NCI-H345 (cell line): Measurements from ENCODE around the gene APH1A.
"Not testable (repeated sequence)": the region's sequence is repeated elsewhere in the genome, so short reads cannot be mapped to it uniquely, and the experiment has no call there.

Source experiments
- DNase-seq: peaks from one replicate; lab custom pipeline; 2025; lab: John Stamatoyannopoulos, UW

APH1A gene

DNA sequence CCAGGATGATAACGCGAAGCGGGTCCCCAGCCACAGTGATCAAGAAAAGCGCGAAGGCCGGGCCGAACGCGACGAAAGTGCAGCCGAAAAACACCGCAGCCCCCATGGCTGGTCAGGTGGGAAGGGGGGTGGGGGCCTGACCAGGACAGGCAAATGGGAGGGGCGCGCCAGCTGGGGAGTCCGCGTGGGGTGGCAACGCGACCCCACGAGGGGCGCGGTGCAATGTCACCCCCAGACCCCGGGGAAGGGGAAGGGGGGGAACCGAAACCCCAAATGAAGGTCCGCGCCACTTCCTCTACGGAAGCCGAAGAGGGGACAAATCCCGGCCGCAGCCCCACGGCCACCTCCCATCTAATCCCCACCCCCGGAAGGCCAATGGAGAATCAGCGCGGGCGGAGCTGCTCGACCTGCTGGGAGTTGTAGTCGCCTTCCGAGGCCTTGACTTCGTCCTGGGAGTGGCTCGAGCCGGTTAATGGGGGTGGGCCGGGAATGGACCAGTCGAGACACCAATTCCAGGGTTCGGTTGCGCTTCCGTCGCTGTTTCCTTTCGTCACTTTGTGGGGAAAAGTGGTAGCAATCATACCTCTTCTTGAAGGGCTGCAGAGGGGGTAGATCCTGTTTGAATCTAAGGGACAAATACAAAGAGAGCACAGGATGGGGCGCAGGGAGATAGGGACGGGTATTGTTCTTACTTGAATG, at the start of gene APH1A:
APH1A (minus strand) TSS at position 312 of the 699 bp plus-strand sequence; CDS start at position 106, 206 bp downstream.
- DNase-seq = peak; percentile 100

DNA sequence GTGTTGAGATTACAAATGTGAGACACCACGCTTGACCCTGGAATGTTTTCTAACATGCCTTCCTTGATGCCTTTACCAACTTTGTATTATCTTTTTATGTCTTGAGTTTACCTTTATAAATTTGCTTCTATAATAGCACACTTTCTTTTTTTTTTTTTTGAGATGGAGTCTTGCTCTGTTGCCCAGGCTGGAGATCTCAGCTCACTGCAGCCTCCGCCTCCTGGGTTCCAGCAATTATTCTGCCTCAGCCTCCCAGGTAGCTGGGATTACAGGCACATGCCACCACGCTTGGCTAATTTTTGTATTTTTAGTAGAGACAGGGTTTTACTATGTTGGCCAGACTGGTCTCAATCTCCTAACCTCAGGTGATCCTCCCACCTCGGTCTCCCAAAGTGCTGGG, 45.9 kb upstream of the APH1A start:
- DNase-seq = not testable (repeated sequence)

DNA sequence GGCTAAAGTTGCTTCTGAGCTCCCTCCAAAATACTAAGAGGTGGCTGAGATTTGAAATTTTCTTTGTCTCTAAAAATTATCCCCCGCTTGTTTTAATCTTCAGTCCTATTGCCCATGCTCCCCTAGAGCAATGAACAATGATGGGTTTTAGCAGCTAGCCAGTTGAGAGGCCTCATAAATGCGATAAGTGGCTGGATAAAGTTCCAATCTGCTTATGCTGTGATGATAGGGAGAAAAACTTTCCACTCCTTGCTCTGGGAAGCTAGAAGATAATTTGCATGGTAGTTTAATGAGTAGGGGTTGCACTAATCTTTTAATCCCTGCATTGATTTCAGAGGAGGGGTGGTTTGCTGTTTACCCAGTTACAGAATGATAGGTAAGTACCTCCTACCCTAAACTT, 42.9 kb upstream of the APH1A start:
- DNase-seq = no peak

GRCh38 chr1:150309758-150310508, 41.1 kb upstream of the APH1A start:
- peak; percentile 32 for DNase-seq

- DNase-seq = not testable (repeated sequence)
These were observed 39.8 kb upstream of the APH1A start for GRCh38 chr1:150308585-150308984.

- no peak for DNase-seq
These were observed 34.1 kb upstream of the APH1A start for GRCh38 chr1:150302902-150303301.

GRCh38 chr1:150302338-150302737, 33.5 kb upstream of the APH1A start:
- DNase-seq = no peak

DNA sequence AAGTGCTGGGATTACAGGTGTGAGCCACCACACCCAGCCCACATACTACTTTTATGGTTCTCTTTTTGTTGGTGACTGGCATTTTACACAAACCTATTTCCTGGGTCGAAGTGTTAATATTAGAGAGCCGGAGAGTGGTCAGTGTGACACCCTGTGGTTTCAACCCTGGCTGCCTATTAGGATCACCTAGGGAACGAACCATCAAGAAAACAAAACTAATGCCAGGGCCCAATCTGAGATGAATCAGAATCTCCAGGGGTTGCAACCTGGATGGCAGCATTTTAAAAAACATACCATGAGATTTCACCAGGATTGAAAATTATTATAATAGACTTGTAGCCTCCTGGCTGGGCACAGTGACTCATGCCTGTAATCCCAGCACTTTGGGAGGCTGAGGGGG, 30.9 kb upstream of the APH1A start:
- no peak for DNase-seq

DNA sequence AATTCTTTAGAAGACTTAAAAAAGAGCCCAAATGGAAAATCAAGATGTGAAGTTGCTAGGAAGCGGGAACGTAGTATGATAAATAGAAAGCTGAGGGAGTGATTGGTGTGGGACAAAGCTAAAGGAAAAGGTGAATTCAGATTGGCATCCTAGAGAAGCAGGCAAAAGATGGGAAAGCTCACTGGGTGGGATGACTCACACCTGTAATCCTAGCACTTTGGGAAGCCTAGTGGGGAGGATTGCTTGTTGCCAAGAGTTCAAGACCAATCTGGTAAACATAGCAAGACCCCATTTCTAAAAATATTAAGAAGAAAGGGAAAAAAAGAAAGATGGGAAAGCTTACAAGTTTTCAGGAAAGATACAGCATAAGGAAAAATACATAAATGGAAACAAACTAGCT, 26.7 kb upstream of the APH1A start:
- no peak for DNase-seq

GRCh38 chr1:150293433-150294253, 24.8 kb upstream of the APH1A start, which contains the start of gene MRPS21:
Gene MRPS21, plus strand, starts transcription at chr1:150293861. Its CDS starts 506 bp downstream, at chr1:150294367.
- DNase-seq = peak; percentile 99

DNA sequence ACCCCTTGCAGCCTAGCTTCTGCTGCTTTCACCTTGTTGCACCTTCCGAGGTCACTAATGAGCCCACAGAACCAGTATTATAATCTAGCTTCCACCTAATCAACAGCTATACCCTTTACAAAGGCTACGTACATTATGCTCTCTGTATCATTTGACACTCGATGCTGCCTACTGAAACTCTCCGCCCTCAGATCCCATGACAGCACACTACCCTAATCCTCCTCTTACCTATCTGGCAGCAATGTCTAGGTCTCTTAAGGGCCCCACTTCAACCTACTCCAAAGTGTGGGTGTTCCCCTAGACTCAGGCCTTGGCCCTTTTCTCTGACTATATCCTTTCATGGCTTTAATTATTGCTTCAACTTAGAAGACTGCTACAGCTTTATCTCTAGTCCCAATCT, 20.0 kb upstream of the APH1A start:
- no peak for DNase-seq

DNA sequence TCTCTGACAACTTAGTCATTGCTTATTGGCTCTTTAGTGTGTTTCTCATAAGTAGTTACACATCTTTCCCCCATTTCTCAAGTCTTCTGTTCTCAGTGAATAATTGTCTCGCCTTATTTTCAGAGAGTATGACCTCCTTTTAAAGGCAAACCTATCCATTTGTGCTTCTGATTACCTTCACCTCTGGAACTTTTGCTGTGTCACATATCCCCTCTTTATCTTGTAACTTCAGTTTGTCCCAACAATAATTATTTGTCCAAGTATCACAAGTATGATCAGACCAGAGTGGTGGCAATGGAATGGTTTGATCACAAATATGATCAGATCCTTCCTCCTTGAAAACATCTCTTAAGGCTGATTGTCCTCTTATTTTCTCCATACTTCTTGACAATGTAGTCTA, 19.6 kb upstream of the APH1A start:
- no peak for DNase-seq

DNA sequence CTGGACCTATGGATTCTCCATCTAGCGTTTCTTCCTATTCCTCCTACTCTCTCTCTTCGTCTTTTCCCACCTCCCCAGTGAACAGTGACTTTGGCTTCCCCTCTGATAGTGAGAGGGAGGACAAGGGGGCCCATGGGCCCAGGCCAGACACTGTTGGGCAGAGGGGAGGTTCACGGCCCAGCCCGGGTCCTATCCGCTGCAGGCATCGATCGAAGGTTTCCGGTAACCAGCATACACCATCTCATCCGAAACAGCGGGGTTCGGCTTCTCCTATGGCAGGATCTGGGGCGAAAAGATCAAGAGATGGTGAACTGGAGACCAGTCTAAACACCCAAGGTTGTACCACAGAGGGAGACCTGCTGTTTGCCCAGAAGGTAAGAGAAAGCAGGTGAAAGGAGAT, 14.4 kb upstream of the APH1A start:
- no peak for DNase-seq

DNA sequence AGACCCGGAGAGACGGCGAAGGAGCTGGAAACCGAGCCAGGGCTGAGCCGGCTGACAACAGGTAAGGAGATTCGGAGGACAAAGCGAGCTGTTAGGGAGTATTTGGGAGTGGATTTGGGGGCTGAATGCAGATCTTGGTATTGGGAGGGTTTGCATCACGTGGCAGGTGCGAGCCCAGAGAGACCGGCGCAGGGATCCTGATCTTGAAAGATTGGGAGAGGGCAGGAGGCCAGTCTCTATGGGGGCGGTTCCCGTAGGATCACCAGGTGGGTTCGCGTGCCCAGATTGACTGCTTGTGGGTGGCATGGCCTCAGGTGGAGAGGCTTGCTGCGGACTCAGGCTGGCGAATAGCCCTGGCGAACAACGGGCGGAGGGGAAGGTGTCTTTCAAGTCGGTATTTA, 13.7 kb upstream of the APH1A start:
- DNase-seq = no peak

GRCh38 chr1:150281758-150282557, 13.1 kb upstream of the APH1A start, which contains the start of gene CIART:
Gene CIART, plus strand, starts transcription at chr1:150282554. Its CDS starts 714 bp downstream, at chr1:150283268.
- DNase-seq = peak; percentile 100

GRCh38 chr1:150281221-150281757, 12.5 kb upstream of the APH1A start:
- DNase-seq = peak; percentile 83

GRCh38 chr1:150280138-150280707, 11.4 kb upstream of the APH1A start:
- DNase-seq = no peak

- DNase-seq = no peak
These were observed 4.5 kb upstream of the APH1A start for GRCh38 chr1:150273311-150273710.

GRCh38 chr1:150271291-150271959, 2.6 kb upstream of the APH1A start:
- DNase-seq = no peak

- no peak for DNase-seq
These were observed 635 bp upstream of the APH1A start for GRCh38 chr1:150269451-150269850.
